DMS153 treated with DMSO at 0.1 percent for 48 hours (cell line): ENCODE measurements around the gene THAP6.

Experiments used
- DNase-seq: peaks from one replicate; lab custom pipeline; 2025; ENCODE audit not compliant: unreplicated experiment; lab: John Stamatoyannopoulos, UW

The THAP6 gene

GRCh38 chr4:75567725-75568124 is 53.5 kb downstream of the THAP6 start:
- DNase-seq, result no peak
